Measurements from ENCODE around the gene RFX8.
A peak's percentile ranks its signal among the peaks of the same experiment; 100 is the strongest.
"Not testable (repeated sequence)": the region's sequence is repeated elsewhere in the genome, so short reads cannot be mapped to it uniquely, and the experiment has no call there.

Gene RFX8

DNA sequence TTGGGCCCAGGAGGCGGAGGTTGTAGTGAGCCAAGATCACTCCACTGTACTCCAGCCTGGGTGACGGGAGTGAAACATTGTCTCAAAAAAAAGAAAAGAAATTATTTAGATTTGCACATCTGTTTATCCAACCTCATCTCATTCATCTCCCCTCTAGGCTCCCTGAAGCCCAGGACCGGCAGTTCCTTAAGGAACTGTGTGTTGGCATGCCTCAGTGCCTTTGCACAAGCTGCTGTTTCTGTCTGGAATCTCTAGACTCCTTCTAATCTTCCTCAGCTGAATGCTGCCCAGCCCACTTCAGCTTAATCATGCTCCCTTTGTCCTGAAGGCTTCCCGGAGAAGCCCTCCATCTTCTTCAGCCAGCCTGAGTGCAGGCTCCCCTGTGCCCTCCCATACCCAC is 10.9 kb upstream of the RFX8 start:
- DNase-seq: no peak

- DNase-seq: no peak
Observed at GRCh38 chr2:101480764-101481163, 5.9 kb upstream of the RFX8 start.

- DNase-seq: peak; percentile 3
Observed at GRCh38 chr2:101479810-101480209, 4.9 kb upstream of the RFX8 start.

GRCh38 chr2:101479328-101479727 is 4.4 kb upstream of the RFX8 start:
- peak; percentile 38 for DNase-seq

- no peak for DNase-seq
Observed at GRCh38 chr2:101478181-101479001, 3.5 kb upstream of the RFX8 start.

- no peak for DNase-seq
Observed at GRCh38 chr2:101477556-101477955, 2.6 kb upstream of the RFX8 start.

- no peak for DNase-seq
Observed at GRCh38 chr2:101476605-101477208, 1.8 kb upstream of the RFX8 start.

DNA sequence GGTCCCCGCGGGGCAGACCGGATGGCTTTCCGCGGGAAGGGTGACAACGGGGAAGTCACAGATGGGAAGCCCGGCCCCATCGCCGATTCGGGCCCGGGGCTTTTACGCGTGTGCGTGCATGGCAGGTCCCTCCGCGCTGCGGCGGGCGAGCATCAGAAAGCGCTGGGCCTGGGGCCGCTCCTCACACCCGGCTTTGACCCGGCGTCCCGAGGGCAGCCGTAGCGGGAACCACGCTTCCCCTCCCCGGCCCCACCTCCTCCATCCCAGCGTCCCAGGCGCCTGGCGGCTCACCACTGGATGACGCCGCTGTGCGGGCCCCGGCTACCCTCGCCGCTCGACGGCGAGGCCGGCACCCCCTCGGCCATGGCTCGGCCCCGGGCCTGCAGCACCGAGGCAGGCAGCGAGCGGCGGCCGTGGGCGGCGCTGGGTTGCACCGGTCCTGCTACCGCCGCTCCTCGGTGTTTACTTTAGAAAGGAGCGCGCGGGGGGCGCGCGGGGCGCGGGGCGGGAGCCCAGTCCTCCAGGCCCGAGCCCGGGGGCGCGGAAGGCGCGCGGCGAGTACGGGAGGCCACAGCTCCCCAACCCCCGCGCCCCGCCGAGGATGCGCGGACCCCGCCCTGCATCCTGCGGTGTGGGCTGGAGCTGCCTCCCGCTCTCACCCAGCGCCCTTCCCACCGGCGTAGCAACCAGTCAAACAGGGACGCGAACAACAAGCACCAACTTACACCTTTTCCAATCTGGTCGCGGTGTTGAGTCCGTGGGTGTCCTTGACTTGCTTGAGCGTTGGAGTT is 806 bp downstream of the RFX8 start:
- DNase-seq: peak; percentile 3

GRCh38 chr2:101473591-101473910 is 1.4 kb downstream of the RFX8 start:
- DNase-seq: no peak

DNA sequence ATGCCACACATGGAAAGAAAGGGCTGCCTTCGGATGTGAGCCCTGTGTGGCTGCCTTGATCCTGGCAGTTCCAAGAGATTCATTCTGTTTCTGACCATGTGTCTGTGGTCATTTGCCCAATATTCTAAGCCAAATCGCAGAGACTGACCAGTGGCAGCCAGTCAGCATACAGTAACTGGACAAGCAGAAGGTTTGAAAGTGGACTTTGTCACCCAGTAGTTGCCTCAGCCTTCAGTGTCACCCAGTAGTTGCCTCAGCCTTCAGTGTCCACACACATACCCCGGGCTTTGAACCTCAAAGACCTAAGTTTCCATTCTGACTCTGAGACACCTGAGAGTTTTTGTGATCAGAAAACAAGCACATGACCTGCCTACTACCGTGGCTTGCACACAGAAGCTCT is 5.0 kb downstream of the RFX8 start:
- no peak for DNase-seq

- DNase-seq: no peak
Observed at GRCh38 chr2:101467306-101467705, 7.6 kb downstream of the RFX8 start.

DNA sequence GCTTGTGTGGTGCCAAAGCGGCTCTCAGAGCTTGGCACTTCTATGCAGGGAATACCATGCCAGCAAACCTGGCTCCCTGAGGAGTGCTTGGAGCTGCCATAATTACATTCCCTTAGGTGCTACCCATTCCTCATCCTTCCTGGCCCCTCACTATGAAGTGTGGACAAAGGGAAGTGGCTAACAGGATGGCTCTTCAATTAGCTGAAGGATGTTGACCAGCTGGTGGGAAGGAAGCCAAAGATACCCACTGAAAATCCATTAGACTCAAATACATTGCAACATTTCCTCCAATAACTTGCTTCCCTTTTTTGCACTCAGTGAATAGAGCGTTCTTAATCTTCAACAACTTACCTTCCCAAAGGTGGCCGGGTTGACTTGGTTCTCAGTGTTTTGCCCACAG is 8.5 kb downstream of the RFX8 start:
- DNase-seq: no peak

- DNase-seq: no peak
Observed at GRCh38 chr2:101464841-101465240, 10.1 kb downstream of the RFX8 start.

DNA sequence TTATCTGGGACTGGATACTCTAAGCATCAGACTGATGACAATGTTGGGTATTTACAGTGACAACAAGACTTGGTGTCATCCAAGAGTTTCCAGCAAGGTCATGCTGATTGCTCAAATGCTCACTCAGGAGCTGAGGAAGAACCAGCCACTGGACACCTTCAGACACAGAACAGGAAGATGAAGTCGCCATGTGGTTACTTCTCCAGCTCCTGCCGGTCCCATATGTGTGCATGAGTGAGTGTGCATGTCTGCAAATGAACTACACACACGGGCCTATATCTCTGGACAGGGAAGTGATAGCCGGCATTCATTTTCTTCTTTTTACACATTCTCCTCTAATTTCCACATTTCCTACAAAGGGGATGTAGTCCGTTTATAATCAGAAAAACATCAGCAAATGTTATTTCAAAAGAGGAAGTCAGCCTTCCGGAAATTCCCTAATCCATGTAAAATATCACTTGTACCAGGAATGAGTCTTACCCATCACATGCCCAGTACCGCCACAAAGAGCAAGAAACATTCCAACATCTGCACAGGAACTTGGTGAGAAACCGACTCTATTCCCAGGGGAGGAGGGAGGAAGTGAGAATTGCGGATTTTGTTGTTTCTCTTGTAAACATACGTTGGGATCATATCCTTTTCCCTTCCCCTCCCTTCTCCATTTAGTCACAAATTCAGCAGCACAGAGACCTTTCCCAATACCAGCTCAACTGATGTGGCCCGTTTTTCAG is 10.8 kb downstream of the RFX8 start:
- no peak for DNase-seq

DNA sequence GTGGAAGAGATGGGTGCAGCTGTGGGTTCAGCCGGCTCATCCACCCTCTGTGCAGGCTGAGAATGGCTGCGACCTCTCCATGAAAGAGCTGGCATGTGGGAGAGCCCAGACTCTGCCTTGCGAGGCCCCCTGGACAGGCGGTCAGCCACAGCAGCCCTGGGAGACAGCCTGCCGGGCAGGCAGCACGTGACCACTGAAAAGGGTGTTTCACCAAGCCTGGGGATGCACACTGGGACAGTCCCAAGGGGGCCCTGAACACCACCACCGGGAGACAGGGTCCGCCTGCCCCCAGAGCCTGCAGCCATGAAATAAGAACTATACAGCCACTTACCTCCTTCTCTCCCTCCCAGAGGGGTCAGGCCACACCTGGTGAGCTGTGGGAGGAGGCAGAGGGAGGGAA is 11.5 kb downstream of the RFX8 start:
- no peak for DNase-seq

GRCh38 chr2:101461381-101461780 is 13.5 kb downstream of the RFX8 start:
- DNase-seq: no peak

DNA sequence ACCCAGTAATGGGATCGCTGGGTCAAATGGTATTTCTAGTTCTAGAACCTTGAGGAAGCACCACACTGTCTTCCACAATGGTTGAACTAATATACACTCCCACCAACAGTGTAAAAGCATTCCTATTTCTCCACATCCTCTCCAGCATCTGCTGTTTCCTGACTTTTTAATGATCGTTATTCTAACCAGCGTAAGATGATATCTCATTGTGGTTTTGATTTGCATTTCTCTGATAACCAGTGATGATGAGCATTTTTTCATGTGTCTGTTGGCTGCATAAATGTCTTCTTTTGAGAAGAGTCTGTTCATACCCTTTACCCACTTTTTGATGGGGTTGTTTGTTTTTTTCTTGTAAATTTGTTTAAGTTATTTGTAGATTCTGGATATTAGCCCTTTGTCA is 20.5 kb downstream of the RFX8 start:
- not testable (repeated sequence) for DNase-seq

DNA sequence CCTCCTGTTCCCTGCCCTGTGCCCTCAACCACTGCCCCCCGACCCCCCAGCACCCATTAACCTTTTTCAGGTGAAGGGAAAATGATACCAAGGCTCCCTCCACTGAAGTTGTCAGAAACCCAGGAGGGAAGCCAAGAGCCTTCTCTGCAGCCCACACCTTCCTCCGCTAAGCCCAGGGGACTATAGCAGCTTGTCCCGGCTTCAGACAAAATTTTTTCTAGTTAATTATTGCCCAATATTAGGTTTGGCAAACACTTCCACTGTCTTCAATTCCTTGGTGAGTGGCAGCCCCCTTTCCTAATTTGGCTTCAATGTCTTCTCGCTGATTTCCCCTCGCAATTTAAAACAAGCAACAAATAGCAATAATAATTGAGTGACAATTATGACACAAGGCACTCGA is 23.9 kb downstream of the RFX8 start:
- DNase-seq: no peak

- DNase-seq: no peak
Observed at GRCh38 chr2:101446869-101447268, 28.0 kb downstream of the RFX8 start.

DNA sequence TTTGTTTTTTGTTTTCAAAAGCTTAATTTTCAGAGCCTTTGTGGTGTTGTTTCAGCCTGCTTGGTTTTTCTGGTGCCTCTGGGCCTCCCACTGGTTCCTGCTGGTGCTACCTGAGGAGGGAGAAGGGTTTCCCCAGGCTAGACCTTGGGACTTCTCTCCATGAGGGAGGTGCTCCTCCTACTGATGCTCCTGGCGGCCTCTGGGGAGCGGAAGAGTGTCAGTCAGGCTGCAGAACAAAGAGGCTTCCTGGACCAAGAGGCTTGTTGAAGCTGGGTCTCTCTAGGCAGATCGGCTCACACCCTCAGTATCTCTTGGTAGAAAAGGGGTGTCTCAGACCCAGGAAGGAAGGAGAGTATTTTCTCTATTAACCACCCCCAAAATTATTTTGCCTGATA is 32.2 kb downstream of the RFX8 start:
- no peak for DNase-seq

DNA sequence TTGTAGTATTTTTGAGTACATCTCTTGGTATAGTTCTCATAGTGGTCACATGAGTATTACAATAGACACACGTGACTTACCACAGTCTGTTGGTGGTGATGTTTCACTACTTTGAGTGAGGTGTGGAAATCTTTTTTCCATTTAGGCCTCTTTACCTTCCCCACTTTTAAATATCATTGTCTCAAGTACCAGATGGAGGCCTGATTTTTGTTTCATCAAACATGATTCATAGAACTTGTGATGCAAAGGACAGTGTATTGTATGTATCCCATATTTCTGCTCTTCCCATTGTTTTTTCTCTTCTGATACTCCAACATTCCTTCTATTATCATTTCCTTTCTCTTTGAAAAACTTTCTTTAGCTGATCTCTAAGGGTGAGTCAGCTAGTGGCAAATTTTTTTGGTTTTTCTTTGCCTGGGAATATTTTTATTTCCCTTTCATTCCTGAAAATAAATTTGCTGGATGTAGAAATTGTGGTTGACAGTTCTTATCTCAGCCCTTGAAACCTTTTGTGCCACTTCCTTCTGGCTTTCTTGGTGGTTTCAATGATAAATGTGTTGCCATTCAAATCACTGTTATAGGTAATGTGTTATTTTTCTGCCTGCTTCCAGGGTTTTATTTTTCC is 32.8 kb downstream of the RFX8 start:
- no peak for DNase-seq

DNA sequence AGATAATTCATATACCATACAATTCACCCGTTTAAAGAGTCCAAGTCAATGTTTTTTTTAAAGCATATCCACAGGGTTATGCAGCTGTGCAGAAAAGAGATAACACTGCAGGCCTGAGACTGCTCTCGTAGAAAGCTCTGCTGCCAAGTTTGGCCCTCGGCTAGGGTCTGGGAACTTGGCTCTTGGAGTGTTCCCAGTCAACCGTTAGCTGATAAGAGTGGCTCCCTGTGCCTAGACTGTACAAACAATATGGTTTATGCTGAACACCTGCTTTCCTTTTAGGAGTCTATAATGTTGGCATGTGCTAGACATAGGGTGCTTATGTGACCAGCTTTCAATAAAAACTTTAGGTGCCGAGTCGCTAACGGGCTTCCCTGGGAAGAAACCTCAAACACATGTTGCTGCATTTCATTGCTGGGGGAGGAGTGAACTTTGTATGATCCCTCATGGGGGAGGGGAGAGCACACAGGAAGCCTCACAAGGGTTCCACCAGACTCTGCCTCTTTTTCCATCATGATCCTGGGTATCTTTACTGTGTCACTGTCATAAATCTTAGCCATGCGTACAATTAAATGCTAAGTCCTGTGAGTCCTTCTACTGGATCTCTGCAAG is 34.7 kb downstream of the RFX8 start:
- DNase-seq: no peak

DNA sequence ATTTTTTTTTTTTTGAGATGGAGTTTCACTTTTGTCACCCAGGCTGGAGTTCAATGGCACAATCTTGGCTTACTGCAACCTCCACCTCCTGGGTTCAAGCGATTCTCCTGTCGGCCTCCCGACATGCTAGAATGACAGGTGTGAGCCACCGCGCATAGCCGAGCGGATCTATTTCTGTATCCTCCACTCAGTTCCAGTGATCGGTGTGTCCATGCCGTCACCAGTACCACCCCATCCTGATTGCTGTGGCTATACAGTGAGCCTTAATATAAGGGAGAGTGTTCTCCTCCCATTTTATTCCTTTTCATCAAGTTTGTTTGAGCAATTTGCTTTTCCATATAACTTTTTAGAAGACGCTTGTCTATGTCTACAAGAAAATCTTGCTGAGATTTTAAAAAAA is 35.2 kb downstream of the RFX8 start:
- no peak for DNase-seq
